ENCODE results near the gene FNDC5. TPM values are rescaled to one million over a fixed set of nuclear protein-coding genes. Genes with fewer than 3 reads are reported as not detected.
"Not testable (repeated sequence)": the region's sequence is repeated elsewhere in the genome, so short reads cannot be mapped to it uniquely, and the experiment has no call there.

FNDC5 gene
- total and polyA plus RNA-seq, 2 donors from 2014 or later: 0.35 to 4.2 TPM

DNA sequence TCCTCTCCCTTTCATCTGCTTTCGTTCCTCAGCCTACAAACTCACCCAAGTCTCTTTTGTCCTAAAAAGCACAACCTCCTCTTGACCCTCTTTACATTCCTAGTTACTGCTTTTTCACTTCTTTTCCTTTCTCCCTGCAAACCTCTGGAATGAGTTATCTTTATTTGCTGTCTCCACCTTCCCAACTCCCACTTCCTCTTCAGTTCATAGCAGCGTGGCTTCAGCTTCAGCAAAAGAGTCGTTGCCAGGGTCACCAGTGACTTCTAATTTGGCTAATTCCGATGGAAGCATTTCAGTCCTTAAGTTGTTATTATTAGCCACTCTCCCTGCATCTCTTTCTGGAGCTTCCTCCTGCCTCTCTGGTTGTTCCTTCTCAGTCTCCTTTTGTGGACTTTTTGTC lies 36.7 kb upstream of the FNDC5 start:
- Histone ChIP-seq H3K27ac (ENCODE audit: low read depth in 2 of 2, low read length in 2 of 2) (no peak overlapping the region), H3K36me3 (ENCODE audit: control insufficient read depth in 2 of 3, insufficient read depth in 3 of 3, low read length in 3 of 3) (no peaks in the 10 kb centered on the region), H3K27me3 (ENCODE audit: control insufficient read depth, insufficient read depth, low read length) (no peaks in the 10 kb centered on the region), H3K4me3 (ENCODE audit: low read length in 3 of 3) (no peak overlapping the region), H3K9ac (ENCODE audit: low read length in 3 of 3) (no peak overlapping the region), H3K4me1 (ENCODE audit: control insufficient read depth in 2 of 3, insufficient read depth in 2 of 3, low read depth in 1 of 3, low read length in 3 of 3) (no peaks in the 10 kb centered on the region), H3K9me3 (ENCODE audit: control insufficient read depth in 2 of 3, insufficient read depth in 1 of 3, low read length in 3 of 3) (no peaks in the 10 kb centered on the region)
- FAIRE-seq (no peak), DNase-seq (peak in 3 of 5 donors; percentile 44 to 84 (median 76))
- no peak for TF ChIP-seq CTCF (IDR thresholded peaks at IDR 0.05; ENCODE audit: borderline replicate concordance, extremely low read depth, insufficient read depth)
- intact Hi-C loops (cut with DNase I): no loop called here

DNA sequence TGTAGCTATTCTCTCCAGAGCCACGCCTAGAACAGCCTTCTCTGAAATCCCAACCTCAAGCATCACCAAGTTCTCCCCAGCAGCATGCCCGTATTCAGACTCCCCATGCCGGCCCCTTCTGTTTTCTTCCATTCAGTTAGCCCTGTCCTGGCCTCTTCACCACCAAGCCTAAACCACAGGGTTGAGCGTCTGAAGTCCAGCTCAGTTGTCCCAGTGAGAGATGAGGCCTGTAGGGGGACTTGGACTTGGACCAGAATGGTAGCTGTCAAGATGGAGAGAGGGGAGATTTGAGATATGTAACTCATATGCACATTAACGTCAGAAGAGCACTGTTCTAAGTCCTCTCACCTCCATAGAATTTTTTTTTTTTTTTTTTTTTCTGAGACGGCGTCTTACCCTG lies 35.9 kb upstream of the FNDC5 start:
- Histone ChIP-seq H3K36me3 (ENCODE audit: control insufficient read depth in 2 of 3, insufficient read depth in 3 of 3, low read length in 3 of 3) (no peaks in the 10 kb centered on the region), H3K9me3 (ENCODE audit: control insufficient read depth in 2 of 3, insufficient read depth in 1 of 3, low read length in 3 of 3) (no peaks in the 10 kb centered on the region), H3K27ac (ENCODE audit: low read depth in 2 of 2, low read length in 2 of 2) (no peak overlapping the region), H3K9ac (ENCODE audit: low read length in 3 of 3) (no peak overlapping the region), H3K27me3 (ENCODE audit: control insufficient read depth, insufficient read depth, low read length) (no peaks in the 10 kb centered on the region), H3K4me3 (ENCODE audit: low read length in 3 of 3) (no peak overlapping the region), H3K4me1 (ENCODE audit: control insufficient read depth in 2 of 3, insufficient read depth in 2 of 3, low read depth in 1 of 3, low read length in 3 of 3) (peaks cover 0 to under 1% (median 0%) of the 10 kb centered on the region in 3 donors)
- FAIRE-seq (no peak), DNase-seq (no peak)
- no peak for TF ChIP-seq CTCF (IDR thresholded peaks at IDR 0.05; ENCODE audit: borderline replicate concordance, extremely low read depth, insufficient read depth)
- intact Hi-C loops (cut with DNase I): no loop called here

GRCh38 chr1:32905588-32905987 lies 34.9 kb upstream of the FNDC5 start:
- H3K9ac ChIP-seq (ENCODE audit: low read length in 3 of 3); DNase-seq; H3K27ac ChIP-seq (ENCODE audit: low read depth in 2 of 2, low read length in 2 of 2); H3K4me3 ChIP-seq (ENCODE audit: low read length in 3 of 3); H3K9me3 ChIP-seq (ENCODE audit: control insufficient read depth in 2 of 3, insufficient read depth in 1 of 3, low read length in 3 of 3); H3K27me3 ChIP-seq (ENCODE audit: control insufficient read depth, insufficient read depth, low read length); FAIRE-seq; intact Hi-C loops (cut with DNase I); H3K36me3 ChIP-seq (ENCODE audit: control insufficient read depth in 2 of 3, insufficient read depth in 3 of 3, low read length in 3 of 3); H3K4me1 ChIP-seq (ENCODE audit: control insufficient read depth in 2 of 3, insufficient read depth in 2 of 3, low read depth in 1 of 3, low read length in 3 of 3): not testable (repeated sequence)

DNA sequence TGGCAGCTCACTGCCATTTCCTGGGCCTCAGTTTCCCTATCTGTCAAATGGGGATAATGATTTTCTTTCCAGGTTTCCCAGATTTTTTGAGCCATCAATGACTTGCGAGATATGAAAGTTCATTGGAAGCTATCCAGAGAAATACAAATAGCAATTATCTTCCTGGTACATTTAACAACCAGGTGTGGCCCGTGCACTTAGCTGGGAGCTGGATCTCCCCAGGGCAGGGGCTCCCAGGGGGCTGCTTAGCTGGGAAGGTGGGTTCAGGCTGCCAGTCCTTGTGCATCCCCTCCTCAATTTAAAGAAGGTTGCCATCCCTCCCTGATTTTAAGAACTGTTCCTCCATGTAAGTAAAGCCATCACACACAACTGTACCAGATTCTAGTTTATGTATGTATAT lies 34.1 kb upstream of the FNDC5 start:
- no peak overlapping the region for H3K9ac ChIP-seq (ENCODE audit: low read length in 3 of 3)
- no peak overlapping the region for H3K4me3 ChIP-seq (ENCODE audit: low read length in 3 of 3)
- H3K4me1 ChIP-seq (ENCODE audit: control insufficient read depth in 2 of 3, insufficient read depth in 2 of 3, low read depth in 1 of 3, low read length in 3 of 3): peaks cover 0 to 8% (median 0%) of the 10 kb centered on the region in 3 donors
- H3K36me3 ChIP-seq (ENCODE audit: control insufficient read depth in 2 of 3, insufficient read depth in 3 of 3, low read length in 3 of 3): no peaks in the 10 kb centered on the region
- no peak overlapping the region for H3K27ac ChIP-seq (ENCODE audit: low read depth in 2 of 2, low read length in 2 of 2)
- H3K9me3 ChIP-seq (ENCODE audit: control insufficient read depth in 2 of 3, insufficient read depth in 1 of 3, low read length in 3 of 3): no peaks in the 10 kb centered on the region
- no peak for FAIRE-seq
- H3K27me3 ChIP-seq (ENCODE audit: control insufficient read depth, insufficient read depth, low read length): no peaks in the 10 kb centered on the region
- intact Hi-C loops (cut with DNase I): no loop called here
- TF ChIP-seq CTCF (IDR thresholded peaks at IDR 0.05; ENCODE audit: borderline replicate concordance, extremely low read depth, insufficient read depth): no peak
- DNase-seq: no peak
